Adipocyte (in vitro differentiated cells): ENCODE measurements around the gene CTF1.
"Not testable (repeated sequence)": the region's sequence is repeated elsewhere in the genome, so short reads cannot be mapped to it uniquely, and the experiment has no call there.

Experiments
- DNase-seq: peaks from one replicate; pipeline ENCODE4 v3.0.0-alpha.2; 2015; ENCODE audit warnings: low read depth
- H3K27me3 ChIP-seq: replicated peaks from 2 replicates; pipeline ENCODE4 v1.7.0; 2013; ENCODE audit warnings: mild to moderate bottlenecking, low read length, moderate library complexity; ENCODE audit not compliant: control insufficient read depth, insufficient read depth
- H3K36me3 ChIP-seq: 2 replicates; pipeline ENCODE4 v1.7.0; 2013; ENCODE audit warnings: low read length, mild to moderate bottlenecking, moderate library complexity; ENCODE audit not compliant: control insufficient read depth, insufficient read depth, severe bottlenecking
- H3K4me1 ChIP-seq: 2 replicates; pipeline ENCODE4 v1.7.0; 2013; ENCODE audit warnings: mild to moderate bottlenecking, low read length, moderate library complexity; ENCODE audit not compliant: control insufficient read depth, insufficient read depth
- H3K4me3 ChIP-seq: 2 replicates; pipeline ENCODE4 v1.7.0; 2013; ENCODE audit warnings: mild to moderate bottlenecking, low read length, moderate library complexity
- H3K9ac ChIP-seq: 2 replicates; pipeline ENCODE4 v1.7.0; 2013; ENCODE audit warnings: mild to moderate bottlenecking, low read length, moderate library complexity
- H3K9me3 ChIP-seq: 2 replicates; pipeline ENCODE4 v1.7.0; 2013; ENCODE audit warnings: mild to moderate bottlenecking, low read length, moderate library complexity; ENCODE audit not compliant: control insufficient read depth

Gene CTF1

DNA sequence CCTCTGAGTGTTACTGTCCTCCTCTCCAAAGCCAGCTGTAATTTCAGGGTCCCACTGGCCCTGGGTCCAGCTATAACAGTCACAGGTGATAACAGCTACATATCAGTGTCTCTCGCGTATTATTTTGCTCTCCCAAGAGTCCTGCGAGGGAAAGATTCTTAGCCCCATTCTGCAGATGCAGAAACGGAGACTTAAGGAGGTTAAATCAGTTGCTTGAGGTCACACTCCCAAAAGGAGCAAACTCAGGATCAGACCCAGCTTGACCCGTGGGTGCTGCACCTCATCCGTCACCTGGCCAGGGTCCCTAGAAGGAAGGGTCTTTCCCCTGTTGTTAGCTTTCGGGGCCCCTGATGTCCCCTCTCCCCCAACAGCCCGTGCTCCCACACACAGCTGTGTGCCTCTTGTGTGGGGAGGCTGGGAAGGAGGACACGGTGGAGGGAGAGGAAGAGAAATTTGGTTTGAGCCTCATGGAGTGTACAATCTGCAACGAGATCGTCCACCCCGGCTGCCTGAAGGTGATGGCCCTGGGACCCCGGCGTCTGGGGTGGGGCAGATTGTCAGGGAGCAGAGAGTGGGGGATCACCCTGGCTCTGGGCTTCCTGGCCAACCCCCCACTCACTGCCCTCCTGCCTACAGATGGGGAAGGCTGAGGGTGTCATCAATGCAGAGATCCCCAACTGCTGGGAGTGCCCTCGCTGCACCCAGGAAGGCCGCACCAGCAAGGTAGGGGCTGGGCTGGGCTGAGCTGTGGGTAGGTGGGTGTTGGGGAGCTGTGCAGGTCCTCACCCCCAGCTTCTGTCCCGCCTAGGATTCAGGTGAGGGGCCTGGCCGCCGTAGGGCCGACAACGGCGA, 30.7 kb downstream of the CTF1 start:
- no peaks in the 10 kb centered on the region for H3K4me1 ChIP-seq
- no peak for DNase-seq
- no peaks in the 10 kb centered on the region for H3K9me3 ChIP-seq
- H3K9ac ChIP-seq: no peak overlapping the region
- H3K27me3 ChIP-seq: no peaks in the 10 kb centered on the region
- H3K4me3 ChIP-seq: no peak overlapping the region
- peaks cover 18% of the 10 kb centered on the region for H3K36me3 ChIP-seq

GRCh38 chr16:30927789-30928378, 31.5 kb downstream of the CTF1 start:
- Histone ChIP-seq H3K4me1 (no peaks in the 10 kb centered on the region), H3K9me3 (no peaks in the 10 kb centered on the region), H3K9ac (no peak overlapping the region), H3K27me3 (no peaks in the 10 kb centered on the region), H3K36me3 (peaks cover 23% of the 10 kb centered on the region), H3K4me3 (no peak overlapping the region)
- DNase-seq: peak; percentile 38

DNA sequence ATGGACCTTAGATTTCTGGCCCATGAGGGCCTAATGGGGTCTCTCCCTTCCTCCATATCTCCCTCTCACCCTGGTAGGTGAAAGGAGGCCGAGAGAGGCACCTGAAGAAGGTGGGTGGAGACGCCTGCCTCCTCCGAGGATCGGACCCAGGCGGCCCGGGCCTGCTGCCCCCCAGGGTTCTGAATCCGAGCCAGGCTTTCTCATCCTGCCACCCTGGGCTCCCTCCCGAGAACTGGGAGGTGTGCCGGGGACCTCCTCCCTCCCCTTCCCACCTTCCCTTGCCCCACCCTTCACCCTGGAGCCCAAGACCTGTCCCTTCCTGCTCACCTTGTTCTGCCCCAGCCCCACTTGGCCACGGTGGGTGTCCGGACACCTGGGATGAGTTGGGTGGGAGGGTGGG, 32.0 kb downstream of the CTF1 start:
- Histone ChIP-seq H3K9me3 (no peaks in the 10 kb centered on the region), H3K27me3 (no peaks in the 10 kb centered on the region), H3K36me3 (peaks cover 23% of the 10 kb centered on the region), H3K4me1 (no peaks in the 10 kb centered on the region), H3K9ac (no peak overlapping the region), H3K4me3 (no peak overlapping the region)
- DNase-seq: no peak

DNA sequence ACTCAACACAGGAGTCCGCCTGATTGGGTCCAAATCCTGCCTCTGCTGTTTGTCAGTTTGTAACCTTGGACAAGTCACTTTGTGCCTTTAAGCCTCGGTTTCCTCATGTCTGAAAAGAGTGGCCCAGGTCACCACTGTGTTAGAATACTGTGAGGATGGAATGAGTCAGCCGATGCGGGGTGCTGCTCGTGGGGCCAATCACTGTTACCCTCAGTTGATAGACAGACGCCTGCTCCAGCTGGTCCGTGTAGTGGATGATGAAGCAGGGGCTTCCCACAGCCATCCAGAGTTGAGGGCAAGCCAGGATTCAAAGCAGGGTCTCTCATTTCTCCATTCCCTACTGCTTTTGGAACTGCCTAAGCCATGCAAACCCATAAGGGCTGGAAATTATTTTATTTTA, 32.8 kb downstream of the CTF1 start:
- no peak for DNase-seq
- peaks cover 23% of the 10 kb centered on the region for H3K36me3 ChIP-seq
- no peaks in the 10 kb centered on the region for H3K9me3 ChIP-seq
- H3K4me1 ChIP-seq: no peaks in the 10 kb centered on the region
- no peaks in the 10 kb centered on the region for H3K27me3 ChIP-seq
- no peak overlapping the region for H3K4me3 ChIP-seq
- no peak overlapping the region for H3K9ac ChIP-seq

DNA sequence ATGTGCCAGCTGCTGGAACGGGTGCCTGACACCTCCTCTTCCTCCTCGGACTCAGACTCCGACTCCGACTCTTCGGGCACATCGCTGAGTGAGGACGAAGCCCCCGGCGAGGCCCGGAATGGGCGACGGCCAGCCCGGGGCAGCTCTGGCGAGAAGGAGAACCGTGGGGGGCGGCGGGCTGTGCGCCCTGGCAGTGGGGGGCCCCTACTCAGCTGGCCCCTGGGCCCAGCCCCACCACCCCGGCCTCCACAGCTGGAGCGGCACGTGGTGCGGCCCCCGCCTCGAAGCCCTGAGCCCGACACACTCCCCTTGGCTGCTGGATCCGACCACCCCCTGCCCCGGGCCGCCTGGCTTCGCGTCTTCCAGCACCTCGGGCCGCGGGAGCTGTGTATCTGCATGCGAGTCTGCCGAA, 33.8 kb downstream of the CTF1 start:
- H3K9ac ChIP-seq: no peak overlapping the region
- peaks cover 27% of the 10 kb centered on the region for H3K36me3 ChIP-seq
- no peak overlapping the region for H3K4me3 ChIP-seq
- no peaks in the 10 kb centered on the region for H3K9me3 ChIP-seq
- DNase-seq: no peak
- no peaks in the 10 kb centered on the region for H3K4me1 ChIP-seq
- no peaks in the 10 kb centered on the region for H3K27me3 ChIP-seq

DNA sequence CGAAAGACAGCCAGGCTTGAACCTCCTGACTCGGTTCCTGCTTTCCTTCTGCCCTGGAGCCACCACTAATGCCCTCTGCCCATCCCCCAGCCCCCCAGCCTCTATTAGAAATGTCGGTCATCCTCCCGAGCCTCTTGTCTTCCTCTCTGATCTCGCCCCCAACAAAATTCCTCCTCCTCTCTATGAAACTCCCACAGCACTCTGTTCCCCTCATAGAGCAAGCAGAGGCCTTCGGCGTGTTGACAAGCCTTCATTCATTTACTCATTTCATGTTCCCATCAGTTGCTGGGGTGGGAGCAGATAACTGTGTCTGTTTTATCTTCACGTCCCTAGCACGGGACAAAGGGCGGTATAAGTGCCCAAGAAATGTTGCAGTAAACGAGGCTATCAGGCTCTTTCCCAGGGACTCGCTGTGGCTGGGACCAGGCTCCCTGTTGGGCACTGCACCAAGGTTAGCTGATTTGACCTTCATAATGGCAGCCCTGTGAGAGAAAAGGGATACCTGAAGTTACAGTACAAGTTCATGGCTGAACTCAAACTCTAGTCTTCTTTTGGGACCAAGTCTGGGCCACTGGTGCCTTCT, 34.7 kb downstream of the CTF1 start:
- DNase-seq: no peak
- Histone ChIP-seq H3K4me1 (no peaks in the 10 kb centered on the region), H3K4me3 (no peak overlapping the region), H3K9me3 (no peaks in the 10 kb centered on the region), H3K27me3 (no peaks in the 10 kb centered on the region), H3K9ac (no peak overlapping the region), H3K36me3 (peaks cover 31% of the 10 kb centered on the region)

DNA sequence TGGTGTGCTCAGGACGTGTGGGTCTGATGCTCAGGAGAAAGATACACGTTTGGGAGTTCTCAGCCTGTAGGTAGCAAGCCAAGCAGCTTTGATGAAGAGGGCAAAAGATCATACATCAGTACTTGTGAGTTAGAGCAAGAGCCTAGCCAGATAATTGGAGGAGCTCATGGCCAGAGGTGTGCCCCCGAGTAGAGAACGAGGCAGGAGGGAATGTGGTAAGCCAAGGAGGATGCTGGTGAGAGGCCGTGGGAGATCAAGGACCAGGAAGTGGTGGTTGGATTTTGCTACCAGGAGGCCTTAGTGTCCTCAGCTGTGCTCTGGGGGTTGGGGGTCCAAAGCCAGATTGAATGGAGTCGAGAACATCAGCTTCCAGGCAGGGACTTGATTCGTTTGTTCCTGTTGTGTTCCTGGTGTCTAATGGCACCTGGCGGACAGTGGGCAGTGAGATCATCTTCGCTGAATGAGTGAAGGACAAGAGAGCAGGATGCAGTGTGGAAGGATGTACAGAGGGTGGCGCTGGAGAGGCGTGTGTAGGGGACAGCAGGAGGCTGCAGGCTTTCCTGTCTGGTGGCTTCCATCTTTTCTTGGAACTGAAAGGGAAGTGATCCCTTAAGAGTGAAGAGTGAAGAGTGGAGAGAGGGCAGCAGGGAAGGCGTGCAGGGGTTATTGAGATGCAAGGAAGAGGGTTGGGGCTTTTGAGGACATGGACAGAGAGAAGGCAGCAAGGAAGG, 38.6 kb downstream of the CTF1 start:
- Histone ChIP-seq H3K36me3 (peaks cover 31% of the 10 kb centered on the region), H3K4me1 (peaks cover 6% of the 10 kb centered on the region), H3K9ac (no peak overlapping the region), H3K4me3 (no peak overlapping the region), H3K9me3 (no peaks in the 10 kb centered on the region), H3K27me3 (no peaks in the 10 kb centered on the region)
- DNase-seq: peak; percentile 64

- Histone ChIP-seq H3K9ac (peak overlapping the region; percentile 46), H3K27me3 (no peaks in the 10 kb centered on the region), H3K4me3 (no peak overlapping the region), H3K36me3 (peaks cover 18% of the 10 kb centered on the region), H3K4me1 (peaks cover 12% of the 10 kb centered on the region), H3K9me3 (no peaks in the 10 kb centered on the region)
- no peak for DNase-seq
These were observed 41.3 kb downstream of the CTF1 start for GRCh38 chr16:30937692-30938091.

- Histone ChIP-seq H3K36me3 (peaks cover 27% of the 10 kb centered on the region), H3K4me1 (peaks cover 12% of the 10 kb centered on the region)
- DNase-seq, H3K4me3 ChIP-seq, H3K9ac ChIP-seq, H3K27me3 ChIP-seq, H3K9me3 ChIP-seq: not testable (repeated sequence)
These were observed 43.2 kb downstream of the CTF1 start for GRCh38 chr16:30939571-30939970.

DNA sequence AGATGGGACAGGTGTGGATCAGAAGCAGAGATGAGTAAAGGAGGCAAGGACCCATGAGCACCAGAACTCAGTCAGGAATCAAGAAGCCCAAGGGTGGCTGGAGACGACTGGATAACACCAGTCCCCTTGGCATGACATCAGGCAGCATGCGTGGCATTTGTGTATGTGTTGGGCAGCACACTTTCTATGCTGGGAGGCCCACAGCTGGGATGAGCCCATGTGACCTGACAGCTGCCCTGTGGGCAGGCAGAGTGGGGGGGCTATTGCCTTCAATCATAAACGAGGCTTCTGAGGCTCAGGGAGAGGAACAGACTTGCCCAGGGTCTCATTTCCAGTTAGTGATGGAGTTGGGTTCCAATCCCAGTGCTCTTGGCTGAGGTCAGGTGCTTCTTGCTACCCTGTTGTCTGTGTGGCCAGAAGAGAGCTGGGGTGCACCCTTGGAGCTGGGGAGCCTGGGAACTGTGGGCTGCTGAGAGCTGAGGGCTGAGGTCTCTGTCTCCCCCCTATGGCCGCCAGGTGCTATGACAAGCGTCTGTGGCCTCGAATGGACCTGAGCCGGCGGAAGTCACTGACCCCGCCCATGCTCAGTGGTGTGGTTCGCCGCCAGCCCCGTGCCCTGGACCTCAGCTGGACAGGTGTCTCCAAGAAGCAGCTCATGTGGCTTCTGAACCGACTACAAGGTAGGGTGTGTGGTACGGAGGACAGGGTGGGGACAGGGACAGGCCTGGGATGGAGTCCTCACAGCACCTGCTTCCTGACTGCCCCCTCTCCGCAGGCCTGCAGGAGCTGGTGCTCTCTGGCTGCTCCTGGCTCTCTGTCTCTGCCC, 45.4 kb downstream of the CTF1 start:
- Histone ChIP-seq H3K4me3 (no peak overlapping the region), H3K36me3 (peaks cover 26% of the 10 kb centered on the region), H3K4me1 (peaks cover 12% of the 10 kb centered on the region), H3K27me3 (no peaks in the 10 kb centered on the region), H3K9me3 (no peaks in the 10 kb centered on the region), H3K9ac (peak overlapping the region; percentile 37)
- DNase-seq: peak; percentile 84
